ENCODE results near the gene CHRM4. TPM values are rescaled to one million over a fixed set of nuclear protein-coding genes. Genes with fewer than 3 reads are reported as not detected.

Gene CHRM4
- total RNA-seq, 3 donors from 2014 or later (not counting 1 experiment from before 2014, with no cell fraction given) = 2.2 to 6.5 (median 3.7) TPM

- intact Hi-C loops (cut with micrococcal nuclease) = no loop called here
- Mint-ChIP-seq H3K9me3 (no peaks in the 10 kb centered on the region), H3K4me1 (peaks cover 63 to 68% of the 10 kb centered on the region in 2 donors), H3K4me3 (peak overlapping the region; percentile 86), H3K27me3 (ENCODE audit: low read depth in 2 of 2) (no peaks in the 10 kb centered on the region), H3K27ac (peak overlapping the region; percentile 81 to 94), H3K36me3 (no peaks in the 10 kb centered on the region)
- Histone ChIP-seq H3K4me1 (ENCODE audit: control insufficient read depth, insufficient read depth, low read length) (peaks cover 78% of the 10 kb centered on the region), H3K27ac (ENCODE audit: low read length) (no peak overlapping the region), H3K36me3 (ENCODE audit: control insufficient read depth, insufficient read depth, low read length) (peaks cover 30% of the 10 kb centered on the region), H3K4me3 (ENCODE audit: low read length) (no peak overlapping the region), H3K9me3 (ENCODE audit: control insufficient read depth, insufficient read depth, low read length) (no peaks in the 10 kb centered on the region), H3K27me3 (ENCODE audit: control insufficient read depth, insufficient read depth, low read length) (no peaks in the 10 kb centered on the region)
- ATAC-seq = no peak
- TF ChIP-seq CTCF (IDR thresholded peaks at IDR 0.05) = no peak
- WGBS (ENCODE audit: insufficient coverage) = no CpG with 5 or more reads among the region's 1 CpG
- DNase-seq = no peak
These were observed 31.6 kb downstream of the CHRM4 start for GRCh38 chr11:46359953-46360352.

DNA sequence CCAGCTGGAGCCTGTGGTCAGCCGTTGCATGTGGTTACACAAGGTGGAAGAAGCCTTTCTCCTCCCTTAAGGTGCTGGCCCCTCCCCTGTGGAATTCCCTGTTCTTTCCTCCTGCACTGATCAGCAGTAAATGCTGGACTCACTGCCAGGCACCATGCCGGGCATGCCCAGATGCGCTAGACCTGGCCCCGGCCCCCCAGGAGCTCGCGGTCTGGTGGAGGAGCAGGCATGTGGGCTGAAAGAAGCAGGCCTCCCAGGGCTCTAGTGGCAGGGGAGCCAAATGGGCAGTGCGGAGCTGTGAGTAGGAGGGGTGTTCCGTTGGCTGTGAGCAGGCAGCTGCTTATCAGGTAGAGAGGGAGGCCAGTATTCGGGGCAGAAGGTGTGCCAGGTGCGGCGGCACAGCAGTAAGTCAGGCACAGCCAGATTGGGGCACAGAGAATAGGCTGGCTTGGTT is 34.1 kb downstream of the CHRM4 start:
- H3K27ac Mint-ChIP-seq = peak overlapping the region; percentile 87 to 89
- WGBS (ENCODE audit: insufficient coverage) = 83% methylated on average over 11 of the region's 11 CpGs
- TF ChIP-seq CTCF (IDR thresholded peaks at IDR 0.05) = no peak
- Histone ChIP-seq H3K4me1 (ENCODE audit: control insufficient read depth, insufficient read depth, low read length) (peaks cover 76% of the 10 kb centered on the region), H3K27me3 (ENCODE audit: control insufficient read depth, insufficient read depth, low read length) (no peaks in the 10 kb centered on the region), H3K4me3 (ENCODE audit: low read length) (no peak overlapping the region), H3K27ac (ENCODE audit: low read length) (peak overlapping the region; percentile 26), H3K9me3 (ENCODE audit: control insufficient read depth, insufficient read depth, low read length) (no peaks in the 10 kb centered on the region), H3K36me3 (ENCODE audit: control insufficient read depth, insufficient read depth, low read length) (peaks cover 21% of the 10 kb centered on the region)
- H3K36me3 Mint-ChIP-seq = no peaks in the 10 kb centered on the region
- H3K4me3 Mint-ChIP-seq = peak overlapping the region; percentile 66
- no peaks in the 10 kb centered on the region for H3K27me3 Mint-ChIP-seq (ENCODE audit: low read depth in 2 of 2)
- no peaks in the 10 kb centered on the region for H3K9me3 Mint-ChIP-seq
- intact Hi-C loops (cut with micrococcal nuclease) = no loop called here
- ATAC-seq = no peak
- DNase-seq = no peak
- peaks cover 58 to 70% of the 10 kb centered on the region in 2 donors for H3K4me1 Mint-ChIP-seq

DNA sequence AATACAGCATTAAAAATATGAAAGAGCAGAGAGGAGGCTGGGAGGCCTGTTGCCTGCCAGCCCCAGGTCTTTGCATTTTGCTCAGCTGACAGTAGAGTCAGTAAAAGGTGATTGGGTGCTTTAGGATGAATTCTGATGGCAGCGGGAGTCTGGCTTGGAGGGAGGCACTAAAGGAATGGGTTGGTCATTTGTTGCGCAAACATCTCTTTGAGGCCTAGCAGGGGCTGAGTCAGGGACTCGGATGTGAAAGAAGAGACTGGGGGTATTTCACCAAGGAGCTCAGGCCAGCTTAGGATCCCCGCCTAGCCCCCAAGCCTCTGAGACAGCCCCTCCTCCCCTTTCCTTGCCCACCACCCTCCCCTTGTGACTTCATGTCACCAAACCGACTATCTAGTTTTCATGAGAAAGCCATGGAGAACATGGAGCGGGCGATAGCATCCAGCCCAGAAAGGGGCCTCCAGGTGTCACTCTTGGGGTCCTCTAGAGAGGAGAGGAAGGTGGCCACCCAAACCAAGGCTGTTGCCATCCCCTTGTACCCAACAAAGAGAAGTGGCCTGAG is 34.6 kb downstream of the CHRM4 start:
- H3K4me3 ChIP-seq (ENCODE audit: low read length) = no peak overlapping the region
- H3K4me3 Mint-ChIP-seq = peak overlapping the region; percentile 60

More for the DNA sequence above, 34.6 kb downstream of the CHRM4 start:
- Histone ChIP-seq H3K27ac (ENCODE audit: low read length) (peak overlapping the region; percentile 26), H3K9me3 (ENCODE audit: control insufficient read depth, insufficient read depth, low read length) (no peaks in the 10 kb centered on the region), H3K4me1 (ENCODE audit: control insufficient read depth, insufficient read depth, low read length) (peaks cover 76% of the 10 kb centered on the region), H3K36me3 (ENCODE audit: control insufficient read depth, insufficient read depth, low read length) (peaks cover 24% of the 10 kb centered on the region), H3K27me3 (ENCODE audit: control insufficient read depth, insufficient read depth, low read length) (no peaks in the 10 kb centered on the region)
- peak overlapping the region; percentile 87 to 89 for H3K27ac Mint-ChIP-seq
- H3K27me3 Mint-ChIP-seq (ENCODE audit: low read depth in 2 of 2) = no peaks in the 10 kb centered on the region
- DNase-seq = no peak
- intact Hi-C loops (cut with micrococcal nuclease) = no loop called here
- 87% methylated on average over 7 of the region's 7 CpGs for WGBS (ENCODE audit: insufficient coverage)
- H3K4me1 Mint-ChIP-seq = peaks cover 59 to 70% of the 10 kb centered on the region in 2 donors
- no peak for ATAC-seq
- no peaks in the 10 kb centered on the region for H3K36me3 Mint-ChIP-seq
- no peak for TF ChIP-seq CTCF (IDR thresholded peaks at IDR 0.05)
- H3K9me3 Mint-ChIP-seq = no peaks in the 10 kb centered on the region
